ENCODE results near the gene PPARGC1A. TPM values are rescaled to one million over a fixed set of nuclear protein-coding genes. Genes with fewer than 3 reads are reported as not detected.

PPARGC1A gene
- total RNA-seq, 2 donors from 2014 or later: 9.2 to 14.7 TPM

DNA sequence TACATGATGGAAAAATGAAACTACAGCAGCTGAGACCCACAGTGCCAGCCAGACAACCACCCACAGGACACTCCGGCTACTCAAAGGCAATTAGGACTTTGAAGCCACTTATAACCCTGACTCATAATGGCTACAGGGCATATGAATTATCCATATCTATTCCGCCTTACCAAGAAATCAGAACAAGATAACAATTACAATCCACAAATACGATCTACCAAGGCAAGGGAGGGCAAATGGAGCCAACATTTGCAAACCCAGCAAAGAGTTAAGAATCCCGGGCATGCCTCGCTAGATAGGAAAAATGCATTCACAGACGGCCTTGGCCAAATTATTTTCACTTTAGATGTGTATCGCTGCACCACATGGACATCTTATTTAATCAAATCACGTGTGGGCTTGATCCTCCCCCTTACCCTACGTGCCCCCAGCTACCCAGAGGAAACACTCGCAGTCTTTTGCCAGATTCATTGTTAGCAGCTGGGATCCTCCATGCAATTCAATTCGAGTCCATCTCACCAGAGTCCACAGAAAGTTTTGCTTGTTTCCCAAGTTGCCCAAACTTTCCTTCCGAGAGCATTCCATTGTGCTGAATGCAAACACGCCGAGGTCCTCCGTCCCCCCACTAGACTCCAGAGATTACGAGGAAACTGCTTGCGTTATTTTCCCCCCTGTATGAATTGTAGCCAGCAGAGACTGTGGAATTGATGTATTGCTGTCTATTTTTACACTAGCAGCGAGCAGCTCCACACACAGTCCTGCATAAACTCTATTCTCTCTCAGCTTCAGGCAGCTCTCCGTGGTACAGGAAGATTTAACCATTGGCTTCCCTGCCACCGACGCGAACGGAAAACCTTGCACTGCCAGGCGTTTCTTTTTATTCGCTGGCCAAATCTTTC lies 1.2 kb downstream of the PPARGC1A start:
- intact Hi-C loops (cut with DNase I): no loop called here
- Histone ChIP-seq H3K27ac (peak overlapping the region; percentile 60 to 62), H3K9me3 (no peaks in the 10 kb centered on the region), H3K4me3 (peak overlapping the region; percentile 28 to 34), H3K4me1 (replicated peaks) (no peaks in the 10 kb centered on the region), H3K36me3 (no peaks in the 10 kb centered on the region), H3K27me3 (replicated peaks; ENCODE audit: insufficient read depth) (no peaks in the 10 kb centered on the region)
- 2% methylated on average over 25 of the region's 25 CpGs for WGBS
- no peak for DNase-seq (ENCODE audit: low spot score)
- TF ChIP-seq POLR2AphosphoS5 (IDR thresholded peaks at IDR 0.05) (no peak), CTCF (IDR thresholded peaks at IDR 0.05) (no peak), POLR2A (IDR thresholded peaks at IDR 0.05) (no peak)

GRCh38 chr4:23887989-23888388 lies 1.9 kb downstream of the PPARGC1A start:
- Histone ChIP-seq H3K4me1 (replicated peaks) (no peaks in the 10 kb centered on the region), H3K27ac (peak overlapping the region; percentile 60 to 62), H3K9me3 (no peaks in the 10 kb centered on the region), H3K36me3 (no peaks in the 10 kb centered on the region), H3K4me3 (peak overlapping the region; percentile 28 to 34), H3K27me3 (replicated peaks; ENCODE audit: insufficient read depth) (no peaks in the 10 kb centered on the region)
- WGBS: 19% methylated on average over 7 of the region's 7 CpGs
- TF ChIP-seq CTCF (IDR thresholded peaks at IDR 0.05) (no peak), POLR2A (IDR thresholded peaks at IDR 0.05) (no peak), POLR2AphosphoS5 (IDR thresholded peaks at IDR 0.05) (no peak)
- intact Hi-C loops (cut with DNase I): no loop called here
- DNase-seq (ENCODE audit: low spot score): peak; percentile 16

GRCh38 chr4:23887173-23887572 lies 2.7 kb downstream of the PPARGC1A start:
- no peak for DNase-seq (ENCODE audit: low spot score)
- TF ChIP-seq POLR2A (IDR thresholded peaks at IDR 0.05) (no peak), POLR2AphosphoS5 (IDR thresholded peaks at IDR 0.05) (peak; percentile 28)
- H3K4me3 ChIP-seq: no peak overlapping the region
- H3K27ac ChIP-seq: no peak overlapping the region
- H3K4me1 ChIP-seq (replicated peaks): no peaks in the 10 kb centered on the region
- WGBS: 24% methylated on average over 3 of the region's 3 CpGs
- H3K9me3 ChIP-seq: no peaks in the 10 kb centered on the region
- H3K27me3 ChIP-seq (replicated peaks; ENCODE audit: insufficient read depth): no peaks in the 10 kb centered on the region
- no peaks in the 10 kb centered on the region for H3K36me3 ChIP-seq
- intact Hi-C loops (cut with DNase I): no loop called here

GRCh38 chr4:23885943-23886590 lies 3.8 kb downstream of the PPARGC1A start:
- WGBS: 94% methylated on average over 6 of the region's 6 CpGs
- DNase-seq (ENCODE audit: low spot score): no peak
- TF ChIP-seq POLR2A (IDR thresholded peaks at IDR 0.05): no peak
- TF ChIP-seq CTCF (IDR thresholded peaks at IDR 0.05): no peak
- TF ChIP-seq POLR2AphosphoS5 (IDR thresholded peaks at IDR 0.05): no peak
- no peaks in the 10 kb centered on the region for H3K4me1 ChIP-seq (replicated peaks)
- no peaks in the 10 kb centered on the region for H3K36me3 ChIP-seq
- no peak overlapping the region for H3K4me3 ChIP-seq
- H3K27ac ChIP-seq: no peak overlapping the region
- no peaks in the 10 kb centered on the region for H3K27me3 ChIP-seq (replicated peaks; ENCODE audit: insufficient read depth)
- intact Hi-C loops (cut with DNase I): no loop called here
- no peaks in the 10 kb centered on the region for H3K9me3 ChIP-seq

- WGBS: 56% methylated on average over 1 of the region's 1 CpG
- H3K27me3 ChIP-seq (replicated peaks; ENCODE audit: insufficient read depth): no peaks in the 10 kb centered on the region
- no peak overlapping the region for H3K4me3 ChIP-seq
- no peak overlapping the region for H3K27ac ChIP-seq
- DNase-seq (ENCODE audit: low spot score): no peak
- TF ChIP-seq CTCF (IDR thresholded peaks at IDR 0.05) (no peak), POLR2A (IDR thresholded peaks at IDR 0.05) (no peak), POLR2AphosphoS5 (IDR thresholded peaks at IDR 0.05) (no peak)
- no peaks in the 10 kb centered on the region for H3K36me3 ChIP-seq
- no peaks in the 10 kb centered on the region for H3K4me1 ChIP-seq (replicated peaks)
- intact Hi-C loops (cut with DNase I): no loop called here
- no peaks in the 10 kb centered on the region for H3K9me3 ChIP-seq
Observed at GRCh38 chr4:23884741-23885140, 5.1 kb downstream of the PPARGC1A start.
